Dendritic cell treated with granulocyte-macrophage colony-stimulating factor and Interleukin-4, amounts not matched to agents 40 ng/mL and 50 ng/mL, for 4 days (primary cell): ENCODE results near the gene OSBPL3.

Experiments used
- H3K27ac Mint-ChIP-seq: one replicate; pipeline ENCODE4 v1.8.0; 2022; ENCODE audit warnings: mild to moderate bottlenecking, mixed read lengths
- H3K27me3 Mint-ChIP-seq: one replicate; pipeline ENCODE4 v1.8.0; 2022; ENCODE audit warnings: mild to moderate bottlenecking, mixed read lengths
- H3K36me3 Mint-ChIP-seq: one replicate; pipeline ENCODE4 v1.8.0; 2022; ENCODE audit warnings: low read depth, mixed read lengths
- H3K4me1 Mint-ChIP-seq: one replicate; pipeline ENCODE4 v1.8.0; 2022; ENCODE audit warnings: low read depth, mixed read lengths
- H3K4me3 Mint-ChIP-seq: one replicate; pipeline ENCODE4 v1.8.0; 2022; ENCODE audit warnings: mild to moderate bottlenecking, moderate library complexity, mixed read lengths
- H3K9me3 Mint-ChIP-seq: one replicate; pipeline ENCODE4 v1.8.0; 2022; ENCODE audit warnings: mixed read lengths
- intact Hi-C: fragments of 100-400 bp; cut with micrococcal nuclease; formaldehyde crosslinking; loops from one replicate; pipeline ENCODE4 v1.15.0; 2022

Gene OSBPL3

DNA sequence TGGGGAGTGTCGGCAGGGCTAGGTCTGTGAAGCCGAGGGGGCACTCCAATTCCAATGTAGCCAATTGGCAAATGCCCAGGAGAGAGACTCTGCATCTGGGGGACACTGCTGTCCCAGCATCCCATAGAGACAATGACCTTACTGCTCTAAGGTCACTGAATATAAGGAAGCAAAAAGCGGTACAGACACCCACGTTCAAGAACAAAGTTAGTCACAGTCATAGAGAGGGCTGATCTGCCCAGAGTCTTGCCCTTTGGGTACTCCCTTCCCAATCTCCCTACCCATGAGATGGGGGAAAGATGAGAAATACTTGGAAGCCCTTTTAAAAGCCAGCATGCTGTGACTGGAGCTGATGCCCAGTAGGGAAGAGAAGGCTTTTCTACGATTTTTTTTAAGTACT is 146.4 kb downstream of the OSBPL3 start:
- Mint-ChIP-seq H3K4me1 (peaks cover 81% of the 10 kb centered on the region), H3K4me3 (peak overlapping the region; percentile 55), H3K27ac (peak overlapping the region; percentile 91), H3K9me3 (no peaks in the 10 kb centered on the region), H3K27me3 (no peaks in the 10 kb centered on the region), H3K36me3 (peaks cover 22% of the 10 kb centered on the region)
- intact Hi-C loops: no loop called here

DNA sequence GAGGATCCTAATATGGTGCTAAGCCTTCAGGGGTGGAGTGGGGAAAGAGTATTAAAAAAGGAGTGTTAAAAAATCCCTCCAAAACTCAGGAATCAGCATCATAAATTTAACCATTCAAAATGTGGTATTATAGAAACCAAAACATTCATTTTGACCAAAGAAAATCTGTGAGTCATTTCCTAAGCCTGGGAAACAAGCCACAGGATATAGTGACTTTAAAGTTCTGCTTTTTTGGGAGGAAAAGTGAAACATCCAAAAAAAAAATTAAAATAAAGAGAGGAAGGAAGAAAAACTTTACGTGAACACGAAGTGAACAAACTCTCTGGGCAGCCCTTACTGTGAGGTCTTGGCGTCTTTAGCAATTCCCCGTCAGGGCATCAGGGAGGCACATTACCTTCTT is 148.7 kb downstream of the OSBPL3 start:
- no peaks in the 10 kb centered on the region for H3K9me3 Mint-ChIP-seq
- H3K4me3 Mint-ChIP-seq: no peak overlapping the region
- intact Hi-C loops: loop anchor here (2.0 kb wide), 1 partner anchor 150 kb away; the partner anchor contains the start of gene OSBPL3
- H3K27me3 Mint-ChIP-seq: no peaks in the 10 kb centered on the region
- peaks cover 41% of the 10 kb centered on the region for H3K36me3 Mint-ChIP-seq
- H3K4me1 Mint-ChIP-seq: peaks cover 88% of the 10 kb centered on the region
- H3K27ac Mint-ChIP-seq: peak overlapping the region; percentile 91

DNA sequence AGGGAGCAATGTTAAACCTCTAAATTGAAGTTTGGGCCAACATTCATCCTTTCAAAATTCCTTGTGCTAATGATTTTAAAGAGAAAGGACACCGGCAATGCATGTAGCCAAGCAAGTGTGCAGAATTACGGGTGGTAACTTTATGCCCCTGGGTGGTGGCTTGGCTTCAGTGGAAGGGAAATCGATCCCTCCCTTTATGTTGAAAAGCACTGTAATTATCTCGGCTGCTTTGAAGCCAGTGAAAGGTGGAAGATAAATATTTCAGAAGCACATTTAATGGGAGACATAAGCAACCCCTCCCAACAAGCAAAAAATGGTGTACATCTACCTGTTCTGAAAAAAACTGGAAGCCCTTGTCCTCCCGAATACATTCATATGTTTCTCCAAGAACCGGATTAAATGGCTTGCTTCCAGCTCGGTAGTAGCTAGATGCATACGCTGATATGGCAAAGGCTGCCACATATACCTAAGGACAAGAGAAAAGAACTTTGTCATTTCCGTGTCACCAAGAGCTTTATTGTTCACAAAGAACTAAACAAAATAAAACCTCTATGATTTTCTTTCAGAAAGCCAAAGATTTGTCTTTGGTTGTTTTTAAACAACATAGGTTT is 149.4 kb downstream of the OSBPL3 start:
- Mint-ChIP-seq H3K27ac (peak overlapping the region; percentile 91), H3K36me3 (peaks cover 47% of the 10 kb centered on the region)

DNA sequence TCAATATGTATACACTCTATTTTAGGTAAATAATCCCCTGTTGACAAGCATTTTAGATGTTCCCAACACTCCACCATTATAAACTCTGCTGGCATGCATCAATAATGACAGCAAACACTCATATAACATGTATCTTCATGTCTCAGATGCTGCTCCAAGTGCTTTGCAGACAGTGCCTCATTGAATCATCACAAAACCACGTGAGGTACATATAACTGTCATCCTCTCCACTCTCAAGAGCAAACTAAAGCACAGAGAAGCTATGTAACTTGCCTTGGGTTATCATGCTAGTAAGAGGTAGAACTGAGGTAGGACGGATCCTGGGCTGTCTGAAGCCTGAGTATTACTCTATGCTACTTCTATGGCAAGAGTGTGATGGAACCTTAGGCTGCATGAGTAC is 150.2 kb downstream of the OSBPL3 start:
- no peak overlapping the region for H3K27ac Mint-ChIP-seq
- intact Hi-C loops: loop anchor here (1.0 to 2.0 kb wide), 2 partner anchors 8 to 151 kb away; partner anchors contain the start of gene OSBPL3
- H3K36me3 Mint-ChIP-seq: peaks cover 54% of the 10 kb centered on the region
- no peaks in the 10 kb centered on the region for H3K9me3 Mint-ChIP-seq
- H3K27me3 Mint-ChIP-seq: no peaks in the 10 kb centered on the region
- no peak overlapping the region for H3K4me3 Mint-ChIP-seq
- H3K4me1 Mint-ChIP-seq: peaks cover 91% of the 10 kb centered on the region

More for the DNA sequence above, 149.4 kb downstream of the OSBPL3 start:
- H3K4me3 Mint-ChIP-seq: no peak overlapping the region
- peaks cover 88% of the 10 kb centered on the region for H3K4me1 Mint-ChIP-seq
- intact Hi-C loops: loop anchor here (2.0 kb wide), 1 partner anchor 150 kb away; the partner anchor contains the start of gene OSBPL3
- H3K9me3 Mint-ChIP-seq: no peaks in the 10 kb centered on the region
- H3K27me3 Mint-ChIP-seq: no peaks in the 10 kb centered on the region

DNA sequence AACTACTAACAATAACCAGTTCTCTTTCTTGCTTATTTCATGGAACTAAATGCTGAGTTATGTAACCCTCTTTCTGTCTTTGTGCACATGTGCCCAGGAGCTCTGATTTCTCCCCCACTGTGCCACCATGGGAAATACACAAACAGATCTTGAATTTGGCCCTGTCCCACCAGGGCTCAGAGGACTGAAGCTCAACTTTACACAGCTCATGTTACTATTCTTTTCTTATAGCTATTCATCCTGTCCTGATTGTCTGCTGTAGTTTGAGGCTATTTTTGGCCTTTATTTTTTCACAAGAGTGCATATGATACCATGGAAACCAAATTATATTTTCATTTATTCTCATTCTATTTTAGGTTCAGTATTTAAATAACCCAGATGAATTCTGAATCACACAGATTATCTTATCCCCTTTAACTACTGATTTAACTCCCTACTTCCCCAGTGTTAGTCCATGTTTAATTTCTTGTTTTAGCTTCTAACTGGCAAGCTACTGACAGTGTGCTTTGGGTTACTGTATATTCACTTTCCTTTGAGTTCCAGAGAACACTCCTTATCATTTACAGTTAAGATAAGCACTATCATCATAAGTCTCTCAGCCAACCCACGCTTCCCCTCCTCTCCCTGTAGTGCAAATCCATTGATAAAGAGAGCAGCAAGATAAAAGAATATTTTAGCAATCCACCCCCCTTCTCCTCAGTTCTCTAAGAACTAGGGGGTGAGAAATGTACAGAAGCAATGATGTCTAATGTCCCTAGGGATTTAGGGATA is 150.9 kb downstream of the OSBPL3 start:
- Mint-ChIP-seq H3K27ac (no peak overlapping the region), H3K9me3 (no peaks in the 10 kb centered on the region), H3K4me3 (no peak overlapping the region), H3K36me3 (peaks cover 61% of the 10 kb centered on the region), H3K4me1 (peaks cover 89% of the 10 kb centered on the region), H3K27me3 (no peaks in the 10 kb centered on the region)
- intact Hi-C loops: loop anchor here (1.0 kb wide), 1 partner anchor 8 kb away; no protein-coding TSS in a partner anchor

DNA sequence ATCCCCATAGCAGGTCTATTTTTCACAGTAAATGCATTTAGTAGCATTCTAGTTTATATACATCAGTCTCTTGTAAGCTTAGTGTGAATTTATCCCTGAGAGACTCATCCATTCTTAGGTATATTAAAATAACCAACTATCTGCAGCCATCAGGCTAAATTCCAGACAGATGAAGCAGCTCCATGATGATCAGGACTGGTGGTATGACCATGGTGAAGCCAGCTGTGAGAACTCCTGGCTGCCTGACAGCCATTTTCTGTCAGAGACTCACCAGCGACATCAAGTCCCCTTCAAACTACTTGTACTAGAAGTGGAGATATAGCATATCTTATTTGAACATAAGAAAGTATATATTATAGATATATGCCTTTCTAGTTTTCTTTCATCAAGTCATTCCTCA is 152.4 kb downstream of the OSBPL3 start:
- H3K4me3 Mint-ChIP-seq: no peak overlapping the region
- H3K4me1 Mint-ChIP-seq: peaks cover 74% of the 10 kb centered on the region
- H3K36me3 Mint-ChIP-seq: peaks cover 73% of the 10 kb centered on the region
- intact Hi-C loops: no loop called here
- no peaks in the 10 kb centered on the region for H3K9me3 Mint-ChIP-seq
- no peaks in the 10 kb centered on the region for H3K27me3 Mint-ChIP-seq
- no peak overlapping the region for H3K27ac Mint-ChIP-seq

DNA sequence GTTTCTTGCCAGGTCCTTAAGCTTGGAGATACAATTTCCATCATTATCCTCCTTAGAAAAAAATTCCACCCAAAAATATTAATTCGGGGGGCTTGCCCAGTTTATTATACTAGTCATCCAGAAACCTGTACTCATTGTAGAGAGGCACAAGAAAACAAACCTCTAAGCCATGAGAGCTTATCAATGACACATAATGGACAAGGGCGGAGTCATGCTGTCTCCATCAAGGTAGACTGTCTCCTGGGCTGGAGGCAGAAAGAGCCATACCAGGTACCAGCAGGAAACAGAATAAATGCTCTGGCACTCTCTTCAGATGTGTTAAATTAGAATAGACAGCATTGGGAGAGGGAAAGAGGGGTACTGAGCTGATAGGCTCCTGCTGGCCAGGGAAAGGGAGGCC is 153.0 kb downstream of the OSBPL3 start:
- Mint-ChIP-seq H3K27ac (peak overlapping the region; percentile 37), H3K36me3 (peaks cover 73% of the 10 kb centered on the region), H3K27me3 (no peaks in the 10 kb centered on the region), H3K4me1 (peaks cover 68% of the 10 kb centered on the region), H3K4me3 (no peak overlapping the region), H3K9me3 (no peaks in the 10 kb centered on the region)
- intact Hi-C loops: no loop called here

DNA sequence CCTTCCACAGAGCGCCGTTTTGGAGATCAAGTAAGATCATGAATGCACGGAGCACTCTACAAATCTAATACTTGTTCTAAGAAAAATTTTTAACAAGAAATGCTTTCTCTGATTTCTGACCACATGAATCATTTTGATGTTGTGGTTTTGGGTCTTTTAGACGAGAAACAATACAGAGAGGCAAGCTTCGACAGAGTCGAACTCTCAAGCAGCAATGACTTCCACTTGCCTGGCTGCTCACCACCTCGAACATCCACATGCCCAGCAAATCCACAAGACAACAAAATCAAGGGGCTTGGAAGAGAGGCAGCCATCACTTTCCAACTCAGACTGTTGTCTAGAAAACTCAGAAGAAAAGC is 153.3 kb downstream of the OSBPL3 start:
- H3K4me3 Mint-ChIP-seq: no peak overlapping the region
- H3K27ac Mint-ChIP-seq: peak overlapping the region; percentile 37
- H3K36me3 Mint-ChIP-seq: peaks cover 73% of the 10 kb centered on the region
- peaks cover 68% of the 10 kb centered on the region for H3K4me1 Mint-ChIP-seq
- intact Hi-C loops: no loop called here
- H3K27me3 Mint-ChIP-seq: no peaks in the 10 kb centered on the region
- H3K9me3 Mint-ChIP-seq: no peaks in the 10 kb centered on the region

DNA sequence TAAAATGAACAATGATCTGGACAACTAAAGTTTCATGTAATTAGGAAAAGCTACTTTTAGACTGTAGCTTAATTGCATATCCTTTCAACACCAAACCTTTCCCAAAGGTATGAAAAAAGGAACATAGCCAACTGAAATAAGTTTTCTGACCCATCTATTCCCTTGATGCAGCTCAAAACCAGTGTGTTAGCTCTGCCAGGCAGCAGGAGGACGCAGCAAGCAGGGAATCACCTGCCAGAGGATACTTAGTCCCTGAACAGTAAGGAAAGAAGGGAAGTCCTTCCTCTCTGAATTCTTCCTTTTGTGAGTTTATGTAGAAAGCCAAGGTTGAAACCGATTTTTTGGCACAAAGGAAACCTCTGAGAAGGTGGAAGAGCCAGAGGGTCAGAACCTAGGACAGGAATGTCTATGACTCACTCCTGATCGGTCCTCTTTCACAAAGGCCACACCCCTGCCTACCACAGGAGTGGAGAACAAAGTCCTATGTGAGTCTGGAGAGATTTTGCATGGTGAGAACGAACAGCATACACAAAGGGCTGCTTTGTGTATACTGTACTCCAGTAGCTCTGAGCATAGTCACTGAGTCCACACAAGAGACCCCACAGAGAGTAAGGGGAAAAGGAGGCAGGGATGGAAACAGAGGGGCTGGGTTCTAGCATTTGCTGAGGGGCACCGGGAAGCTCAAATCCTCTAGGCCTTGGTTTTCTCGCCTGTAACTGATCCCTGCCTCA is 153.9 kb downstream of the OSBPL3 start:
- intact Hi-C loops: no loop called here
- Mint-ChIP-seq H3K9me3 (no peaks in the 10 kb centered on the region), H3K36me3 (peaks cover 73% of the 10 kb centered on the region), H3K4me1 (peaks cover 68% of the 10 kb centered on the region), H3K27ac (peak overlapping the region; percentile 37), H3K27me3 (no peaks in the 10 kb centered on the region), H3K4me3 (no peak overlapping the region)

DNA sequence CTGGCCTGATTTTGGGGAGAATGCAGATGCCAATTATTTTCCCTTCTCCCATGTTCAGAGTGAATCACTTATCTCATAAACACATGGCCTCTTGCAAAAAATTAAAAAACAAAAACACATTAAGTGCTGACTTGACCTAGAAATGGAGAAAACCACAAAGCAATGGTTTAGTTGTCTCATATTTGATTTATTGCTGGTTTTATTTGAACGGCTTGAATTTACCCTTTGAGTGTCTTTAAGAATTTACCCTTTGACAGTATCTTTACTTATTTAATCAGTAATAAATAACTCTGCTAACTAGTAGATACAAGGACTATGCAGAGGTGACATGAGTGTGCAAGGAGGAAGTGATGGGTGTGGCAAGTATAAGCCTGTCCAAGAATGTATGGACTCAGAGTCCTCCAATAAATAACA is 154.6 kb downstream of the OSBPL3 start:
- Mint-ChIP-seq H3K4me3 (no peak overlapping the region), H3K27ac (no peak overlapping the region), H3K9me3 (no peaks in the 10 kb centered on the region), H3K36me3 (peaks cover 72% of the 10 kb centered on the region), H3K27me3 (no peaks in the 10 kb centered on the region), H3K4me1 (peaks cover 66% of the 10 kb centered on the region)
- intact Hi-C loops: no loop called here

DNA sequence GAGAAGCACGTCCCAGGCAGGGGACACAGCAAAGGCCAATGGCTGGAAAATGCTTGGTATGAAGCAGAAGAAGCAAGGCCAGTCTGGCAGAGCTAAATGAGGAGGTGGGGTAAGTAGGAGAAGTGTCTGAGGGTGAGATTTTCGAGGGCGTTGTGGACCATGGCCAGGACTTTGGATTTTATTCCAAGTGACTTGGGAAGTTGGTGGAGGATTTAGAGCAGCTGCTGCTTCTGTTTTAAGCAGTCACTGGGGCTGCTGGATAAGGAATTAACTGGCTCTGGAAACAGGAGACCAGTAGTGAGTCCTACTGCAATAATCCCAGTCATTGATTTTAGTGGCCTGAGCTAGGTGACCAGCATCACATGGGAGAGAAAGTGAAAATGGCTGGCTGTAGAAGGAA is 155.1 kb downstream of the OSBPL3 start:
- intact Hi-C loops: loop anchor here (5.0 kb wide), 1 partner anchor 42 kb away; no protein-coding TSS in a partner anchor
- peak overlapping the region; percentile 6 for H3K27ac Mint-ChIP-seq
- H3K36me3 Mint-ChIP-seq: peaks cover 72% of the 10 kb centered on the region
- H3K4me1 Mint-ChIP-seq: peaks cover 65% of the 10 kb centered on the region
- no peak overlapping the region for H3K4me3 Mint-ChIP-seq
- no peaks in the 10 kb centered on the region for H3K9me3 Mint-ChIP-seq
- H3K27me3 Mint-ChIP-seq: no peaks in the 10 kb centered on the region

DNA sequence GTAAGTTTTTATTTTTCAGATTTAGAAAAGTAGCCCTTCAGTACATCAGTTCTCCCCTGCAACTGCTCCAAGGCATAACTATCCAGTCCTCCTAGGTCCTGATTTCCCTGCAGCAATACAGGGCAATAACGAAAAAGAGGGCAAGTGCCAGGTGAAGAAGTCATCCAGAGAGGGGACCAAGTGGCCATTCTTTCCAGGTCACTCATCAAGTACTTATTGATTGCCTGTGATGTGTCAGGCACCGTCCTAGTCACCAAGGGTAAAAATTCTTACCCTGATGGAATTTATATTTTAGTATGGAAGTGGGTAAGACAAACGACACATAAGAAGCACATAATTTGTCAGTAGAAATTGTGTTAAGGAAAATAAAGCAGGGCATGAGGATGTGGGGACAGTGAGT is 155.6 kb downstream of the OSBPL3 start:
- no peaks in the 10 kb centered on the region for H3K27me3 Mint-ChIP-seq
- intact Hi-C loops: loop anchor here (5.0 kb wide), 1 partner anchor 43 kb away; no protein-coding TSS in a partner anchor
- H3K27ac Mint-ChIP-seq: peak overlapping the region; percentile 6
- H3K36me3 Mint-ChIP-seq: peaks cover 72% of the 10 kb centered on the region
- no peak overlapping the region for H3K4me3 Mint-ChIP-seq
- H3K4me1 Mint-ChIP-seq: peaks cover 64% of the 10 kb centered on the region
- no peaks in the 10 kb centered on the region for H3K9me3 Mint-ChIP-seq

DNA sequence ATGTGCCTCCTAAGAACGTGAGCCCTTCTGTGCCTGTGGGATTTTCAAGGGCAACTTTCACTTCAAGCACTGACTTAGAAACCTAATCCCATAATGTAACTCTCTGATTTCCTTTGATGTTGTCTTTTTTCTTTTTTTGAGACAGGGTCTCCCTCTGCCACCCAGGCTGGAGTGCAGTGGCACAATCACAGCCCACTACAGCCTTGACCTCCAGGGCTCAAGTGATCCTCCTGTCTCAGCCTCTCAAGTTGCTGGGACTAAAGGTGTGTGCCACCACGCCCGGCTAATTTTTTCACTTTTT is 158.3 kb downstream of the OSBPL3 start:
- no peaks in the 10 kb centered on the region for H3K9me3 Mint-ChIP-seq
- intact Hi-C loops: loop anchor here (1.0 to 5.0 kb wide), 3 partner anchors 8 to 159 kb away; partner anchors contain the start of gene OSBPL3
- H3K4me1 Mint-ChIP-seq: peaks cover 41% of the 10 kb centered on the region
- H3K27me3 Mint-ChIP-seq: no peaks in the 10 kb centered on the region
- H3K36me3 Mint-ChIP-seq: peaks cover 75% of the 10 kb centered on the region
- peak overlapping the region; percentile 35 for H3K4me3 Mint-ChIP-seq
- H3K27ac Mint-ChIP-seq: peak overlapping the region; percentile 83
